Upper lobe of left lung (tissue), 6 donors: ENCODE results near the gene DMWD. TPM values are rescaled to one million over a fixed set of nuclear protein-coding genes. Genes with fewer than 3 reads are reported as not detected.

ENCODE experiments used
- ATAC-seq, 2 donors: fragments of 200-7000 bp; cut with Tn5 transposase; one replicate each; pipeline ENCODE4 v1.9.1; 2022; ENCODE audit warnings: mild to moderate bottlenecking in 2 of 2, moderate library complexity in 2 of 2; ENCODE audit not compliant: low FRiP score in 2 of 2
- DNase-seq, 2 donors: peaks; one replicate each; pipeline ENCODE4 v3.0.0-alpha.2; 2019 to 2020
- H3K27ac ChIP-seq, 4 donors: fragments of 200-600 bp; sonication (generic); one replicate each; pipeline ENCODE4 v1.5.1; 2016 to 2019
- H3K27me3 ChIP-seq, 4 donors: fragments of 200-600 bp; sonication (generic); one replicate each; pipeline ENCODE4 v1.5.1; 2017 to 2019
- H3K36me3 ChIP-seq, 4 donors: fragments of 200-600 bp; sonication (generic); one replicate each; pipeline ENCODE4 v1.5.1; 2016 to 2019
- H3K4me1 ChIP-seq, 4 donors: fragments of 200-600 bp; sonication (generic); one replicate each; pipeline ENCODE4 v1.5.1; 2018 to 2019
- H3K4me3 ChIP-seq, 4 donors: fragments of 200-600 bp; sonication (generic); one replicate each; pipeline ENCODE4 v1.5.1; 2017 to 2019; ENCODE audit warnings: mild to moderate bottlenecking in 2 of 4, moderate library complexity in 1 of 4
- H3K9me3 ChIP-seq, 4 donors: fragments of 200-600 bp; sonication (generic); one replicate each; pipeline ENCODE4 v1.5.1; 2018 to 2019
- CTCF ChIP-seq, 6 experiments: fragments of 450-650 bp in 4 of 6; fragments of 200-600 bp in 2 of 6; sonication (generic) in 2 of 6; IDR thresholded peaks; one replicate each; pipeline ENCODE4 v1.5.1; 2016 to 2019; ENCODE audit warnings: antibody characterized with exemption in 6 of 6
- EP300 ChIP-seq, 4 donors: sonication (generic); formaldehyde crosslinking; IDR thresholded peaks; one replicate each; pipeline ENCODE4 v1.5.1; 2017; ENCODE audit warnings: antibody characterized with exemption in 4 of 4, control low read depth in 2 of 4
- POLR2A ChIP-seq, 4 donors: fragments of 450-650 bp; IDR thresholded peaks; one replicate each; pipeline ENCODE4 v1.5.1; 2016 to 2017; ENCODE audit warnings: antibody characterized with exemption in 4 of 4, mild to moderate bottlenecking in 2 of 4
- POLR2AphosphoS5 ChIP-seq, 2 donors: sonication (generic); formaldehyde crosslinking; IDR thresholded peaks; one replicate each; pipeline ENCODE4 v1.5.1; 2017; ENCODE audit warnings: antibody characterized with exemption in 2 of 2
- WGBS, 2 donors: methylation state at CpG; one replicate each; pipeline ENCODE4 v1.1.5; 2017 to 2018; 5-methylcytosine and 5-hydroxymethylcytosine counted together
- total RNA-seq, 6 donors: library from RNA; depleted of rRNA in 4 of 6; stranded (reverse); fragments of >200 nt in 4 of 6; gene quantifications; one replicate each; pipeline versions ENCODE4 v1.1.0 to v1.2.1, GENCODE V29; 2016 to 2021
- donor health status: DM: no; HTN: no; CAD: no; lungs with moderate emphysema.
- donor health status: DM: no; HTN: yes; CAD: no; lungs with severe emphysema.

DMWD gene
- total RNA-seq, 6 donors from 2014 or later = 29.4 to 109 (median 57.4) TPM

- ATAC-seq = peak; percentile 83 to 91
- H3K27me3 ChIP-seq = peaks cover 0 to 3% (median 1%) of the 10 kb centered on the region in 4 donors
- peaks cover 28 to 67% (median 35%) of the 10 kb centered on the region in 4 donors for H3K4me1 ChIP-seq
- H3K27ac ChIP-seq = peak within 1 kb of the TSS; percentile 83 to 97 (median 95)
- H3K36me3 ChIP-seq = peaks cover 0 to 9% (median 4%) of the 10 kb centered on the region in 4 donors
- peak; percentile 95 to 100 for DNase-seq
- no peaks in the 10 kb centered on the region for H3K9me3 ChIP-seq
- peak within 1 kb of the TSS; percentile 60 to 87 (median 82) for H3K4me3 ChIP-seq
- WGBS, 2 donors = 0 to 1% methylated on average over 16 to 53 of the region's 70 CpGs
- TF ChIP-seq EP300 (IDR thresholded peaks at IDR 0.05) = peak in 1 of 4 donors; percentile 55
- TF ChIP-seq CTCF (IDR thresholded peaks at IDR 0.05) = peak in 1 of 6 experiments; percentile 13
- TF ChIP-seq POLR2AphosphoS5 (IDR thresholded peaks at IDR 0.05) = peak; percentile 87 to 88
- peak in 3 of 4 donors; percentile 53 to 84 (median 66) for TF ChIP-seq POLR2A (IDR thresholded peaks at IDR 0.05)
Observed at GRCh38 chr19:45768984-45769782, 23.5 kb downstream of the DMWD start, which contains the start of gene SIX5. TSS of gene SIX5 (minus strand) at chr19:45769252. CDS start at chr19:45768844, 408 bp downstream.

GRCh38 chr19:45768655-45768983 is 24.0 kb downstream of the DMWD start:
- TF ChIP-seq EP300 (IDR thresholded peaks at IDR 0.05) (no peak), POLR2A (IDR thresholded peaks at IDR 0.05) (no peak), POLR2AphosphoS5 (IDR thresholded peaks at IDR 0.05) (no peak), CTCF (IDR thresholded peaks at IDR 0.05) (no peak)
- ATAC-seq (no peak), DNase-seq (peak in 1 of 2 donors; percentile 93)
- Histone ChIP-seq H3K36me3 (peaks cover 0 to 8% (median 4%) of the 10 kb centered on the region in 4 donors), H3K4me3 (peak overlapping the region; percentile 60 to 87 (median 82)), H3K4me1 (peaks cover 30 to 70% (median 37%) of the 10 kb centered on the region in 4 donors), H3K27me3 (peaks cover 0 to 3% (median 1%) of the 10 kb centered on the region in 4 donors), H3K27ac (peak overlapping the region; percentile 83 to 97 (median 95)), H3K9me3 (no peaks in the 10 kb centered on the region)
- WGBS, 2 donors = 2 to 3% methylated on average over 6 to 18 of the region's 33 CpGs

- no peak for ATAC-seq
- H3K36me3 ChIP-seq = peaks cover 0 to 8% (median under 1%) of the 10 kb centered on the region in 4 donors
- no peaks in the 10 kb centered on the region for H3K9me3 ChIP-seq
- TF ChIP-seq CTCF (IDR thresholded peaks at IDR 0.05) = no peak
- no peak for TF ChIP-seq EP300 (IDR thresholded peaks at IDR 0.05)
- TF ChIP-seq POLR2A (IDR thresholded peaks at IDR 0.05) = peak in 1 of 4 donors; percentile 59
- peak in 1 of 2 donors; percentile 52 for TF ChIP-seq POLR2AphosphoS5 (IDR thresholded peaks at IDR 0.05)
- DNase-seq = peak; percentile 73 to 93
- peak overlapping the region; percentile 83 to 97 (median 95) for H3K27ac ChIP-seq
- peaks cover 0 to 3% (median 1%) of the 10 kb centered on the region in 4 donors for H3K27me3 ChIP-seq
- 1 to 9% methylated on average over 14 to 56 of the region's 102 CpGs for WGBS, 2 donors
- peak overlapping the region; percentile 60 to 87 (median 82) for H3K4me3 ChIP-seq
- H3K4me1 ChIP-seq = peaks cover 30 to 70% (median 37%) of the 10 kb centered on the region in 4 donors
Observed at GRCh38 chr19:45767881-45768654, 24.6 kb downstream of the DMWD start.

- DNase-seq = peak; percentile 79 to 90
Observed at GRCh38 chr19:45767410-45767880, 25.2 kb downstream of the DMWD start.

More at GRCh38 chr19:45767410-45767880, 25.2 kb downstream of the DMWD start:
- H3K4me1 ChIP-seq = peaks cover 30 to 70% (median 37%) of the 10 kb centered on the region in 4 donors
- ATAC-seq = peak in 1 of 2 donors; percentile 17
- peak overlapping the region; percentile 60 to 87 (median 82) for H3K4me3 ChIP-seq
- 15 to 17% methylated on average over 21 to 26 of the region's 31 CpGs for WGBS, 2 donors
- no peaks in the 10 kb centered on the region for H3K9me3 ChIP-seq
- H3K27me3 ChIP-seq = peaks cover 0 to 3% (median 1%) of the 10 kb centered on the region in 4 donors
- peak overlapping the region; percentile 83 to 97 (median 95) for H3K27ac ChIP-seq
- H3K36me3 ChIP-seq = peaks cover 0 to 8% (median 0%) of the 10 kb centered on the region in 4 donors
- peak in 2 of 4 donors; percentile 51 to 64 for TF ChIP-seq POLR2A (IDR thresholded peaks at IDR 0.05)
- no peak for TF ChIP-seq EP300 (IDR thresholded peaks at IDR 0.05)
- TF ChIP-seq POLR2AphosphoS5 (IDR thresholded peaks at IDR 0.05) = peak in 1 of 2 donors; percentile 80
